ENCODE results near the gene FANCB.
A peak's percentile ranks its signal among the peaks of the same experiment; 100 is the strongest.

The FANCB gene

DNA sequence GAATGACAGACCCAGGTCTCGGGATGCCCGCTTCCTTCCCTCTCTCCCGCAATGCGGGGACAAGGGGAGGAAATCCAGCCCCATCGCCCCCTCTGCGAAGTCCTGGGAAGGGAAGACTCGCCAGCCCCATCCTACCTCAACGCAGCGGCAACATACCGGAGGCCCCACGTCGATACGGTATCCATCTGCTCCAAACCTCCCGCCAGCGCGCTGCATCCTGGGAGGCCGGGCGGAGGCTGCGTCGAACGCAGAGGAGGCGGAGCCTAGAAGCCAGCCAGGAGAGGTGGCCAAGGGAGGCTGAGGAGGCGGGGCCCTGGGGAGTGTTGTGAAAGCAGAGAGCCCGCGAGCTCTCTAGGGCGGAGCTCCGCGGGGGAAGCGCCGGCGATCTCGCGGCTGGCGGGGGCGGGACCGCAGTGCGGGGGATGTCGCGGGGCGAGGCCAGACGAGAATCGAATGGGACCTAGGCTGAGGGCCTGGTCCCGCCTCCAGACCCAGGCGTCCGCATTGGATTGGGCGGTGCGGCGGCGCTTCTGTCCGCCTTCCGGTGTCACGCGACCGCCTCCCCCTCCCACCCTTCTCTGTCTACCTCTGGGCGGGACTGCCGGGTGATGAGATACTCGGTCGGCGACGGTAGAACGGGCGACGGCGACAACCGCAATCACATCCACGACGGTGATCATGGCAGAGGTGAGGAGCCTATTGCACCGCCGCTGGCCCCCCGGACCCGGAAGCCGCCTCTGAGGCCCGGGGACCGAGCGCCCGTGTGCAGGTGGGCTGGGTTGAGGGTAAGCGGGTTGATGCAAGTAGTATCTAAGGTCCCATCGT, at the start of gene FANCB, which contains the start of gene MOSPD2:
Gene FANCB, minus strand, starts transcription at position 219 of the 825 bp plus-strand sequence. CDS start 7,559 bp downstream, outside the sequence.
Gene MOSPD2, plus strand, starts transcription at position 571 of the 825 bp plus-strand sequence. Its CDS starts 108 bp downstream, at position 679.
- peak; percentile 95 for DNase-seq

DNA sequence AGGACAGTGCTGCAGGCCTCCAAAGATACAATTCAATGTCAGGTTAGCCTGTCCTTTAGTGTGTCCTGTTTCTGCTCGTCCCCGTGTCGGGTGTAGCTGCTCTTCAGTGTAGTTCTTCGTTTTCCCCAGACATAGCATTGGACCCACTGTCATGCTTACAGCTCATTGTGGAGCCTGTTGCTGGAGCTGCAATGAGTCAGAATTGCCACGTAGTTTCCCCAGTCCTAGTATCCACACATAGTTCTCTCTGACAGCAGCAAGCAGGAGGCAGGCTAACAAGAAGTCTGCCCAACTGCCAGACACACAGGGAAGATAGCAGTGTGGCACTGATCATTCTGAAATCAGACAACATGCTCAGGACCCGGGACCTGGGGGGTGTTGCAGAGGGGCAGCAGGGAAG, 49.6 kb upstream of the FANCB start:
- no peak for DNase-seq

DNA sequence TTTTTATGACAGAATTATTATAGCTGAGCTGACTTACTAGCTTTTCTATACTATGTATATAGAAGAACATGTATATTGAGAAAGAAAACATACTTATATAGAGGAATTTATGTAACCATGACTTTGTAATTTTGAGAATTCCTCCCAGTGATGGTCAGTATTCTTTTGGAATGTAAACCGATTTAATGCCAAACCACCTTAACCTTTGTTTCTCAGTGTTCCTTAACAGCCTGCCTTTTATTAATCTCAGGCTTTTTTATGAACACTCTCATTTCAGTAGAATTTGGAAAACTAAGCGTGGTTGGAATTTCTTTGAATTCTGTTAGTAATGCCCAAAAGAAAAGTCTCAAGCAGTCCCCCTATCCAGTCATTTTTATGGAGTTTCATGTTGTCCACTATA, 47.3 kb upstream of the FANCB start:
- DNase-seq: no peak

DNA sequence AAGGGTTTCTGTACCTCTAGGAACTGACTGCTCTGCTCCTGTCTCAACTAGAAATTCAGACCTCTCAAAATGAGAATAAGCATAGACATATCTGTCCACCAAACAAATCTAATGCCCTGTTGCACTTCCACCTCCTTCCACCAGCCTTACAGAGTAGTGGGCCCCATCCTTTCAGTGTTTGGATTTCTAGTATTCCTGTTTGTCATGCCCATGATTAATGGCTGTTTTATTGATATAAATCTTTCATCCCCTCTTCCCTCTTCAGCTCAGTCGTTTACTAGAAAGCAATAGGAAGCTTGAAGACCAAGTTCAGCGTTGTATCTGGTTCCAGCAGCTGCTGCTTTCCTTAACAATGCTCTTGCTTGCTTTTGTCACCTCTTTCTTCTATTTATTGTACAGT, 46.5 kb upstream of the FANCB start:
- DNase-seq: no peak

DNA sequence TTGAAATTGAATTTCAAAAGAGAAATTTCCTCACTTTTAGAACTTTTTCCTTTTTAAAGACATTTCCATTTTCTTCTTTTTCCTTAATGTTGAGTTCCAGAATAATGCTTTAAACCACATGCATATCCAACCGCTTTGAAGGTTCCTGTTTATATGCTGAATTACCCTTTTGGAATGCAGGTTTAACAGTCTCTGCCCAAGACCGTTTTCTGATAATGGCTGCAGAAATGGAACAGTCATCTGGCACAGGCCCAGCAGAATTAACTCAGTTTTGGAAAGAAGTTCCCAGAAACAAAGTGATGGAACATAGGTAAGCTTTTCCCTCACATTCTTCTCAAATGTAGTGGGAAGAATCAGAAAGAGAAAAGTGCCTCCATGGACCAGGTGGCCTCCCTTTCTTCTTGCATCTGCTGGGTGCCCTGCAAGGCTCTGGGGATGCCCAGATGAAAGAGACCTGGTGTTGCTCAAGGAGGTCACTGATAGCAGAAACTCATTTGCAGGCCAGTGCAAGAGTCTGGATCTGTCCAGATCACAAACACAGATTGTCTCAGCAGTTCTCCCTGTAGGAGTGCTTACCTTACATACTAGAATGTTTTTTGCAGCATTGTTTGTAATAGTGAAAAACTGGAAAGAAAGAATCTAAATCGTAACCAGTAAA, 43.3 kb upstream of the FANCB start:
- DNase-seq: no peak

DNA sequence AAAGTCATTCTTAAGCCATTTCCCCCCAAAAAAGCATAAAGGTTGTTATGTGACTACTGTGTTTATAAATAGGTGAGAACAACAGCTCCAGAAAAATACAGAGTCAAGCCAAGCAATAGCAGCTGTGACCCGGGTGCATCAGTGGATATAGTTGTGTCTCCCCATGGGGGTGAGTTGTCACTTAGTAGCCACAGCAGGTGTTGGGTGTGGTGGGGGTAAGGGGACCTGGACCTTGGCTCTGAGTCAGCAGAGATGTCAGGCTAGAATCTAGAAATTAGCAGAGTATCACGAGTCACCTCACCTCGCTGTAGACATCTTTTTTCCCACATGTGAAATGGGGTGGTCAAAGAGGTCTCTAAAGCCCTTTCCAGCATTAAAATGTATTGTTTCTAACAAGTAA, 42.7 kb upstream of the FANCB start:
- no peak for DNase-seq

DNA sequence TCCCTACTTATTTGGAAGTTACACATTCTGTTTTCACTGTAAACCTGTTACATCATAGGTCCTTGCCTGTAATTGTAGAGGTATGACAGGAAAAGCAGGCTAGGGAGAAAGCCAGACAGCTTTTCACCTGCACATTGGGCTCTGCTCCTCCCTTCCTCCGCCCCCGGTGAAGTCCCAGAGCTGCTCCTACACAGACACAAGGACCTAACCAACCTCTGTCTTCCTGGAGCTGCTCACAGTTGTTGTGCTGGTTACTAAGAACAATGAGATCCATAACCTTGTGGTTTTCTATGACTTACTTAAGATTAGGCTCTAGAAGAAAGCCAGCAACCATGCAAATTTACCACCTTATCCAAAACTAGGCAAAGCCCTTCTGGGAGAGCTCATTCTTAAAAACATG, 40.4 kb upstream of the FANCB start:
- no peak for DNase-seq

DNA sequence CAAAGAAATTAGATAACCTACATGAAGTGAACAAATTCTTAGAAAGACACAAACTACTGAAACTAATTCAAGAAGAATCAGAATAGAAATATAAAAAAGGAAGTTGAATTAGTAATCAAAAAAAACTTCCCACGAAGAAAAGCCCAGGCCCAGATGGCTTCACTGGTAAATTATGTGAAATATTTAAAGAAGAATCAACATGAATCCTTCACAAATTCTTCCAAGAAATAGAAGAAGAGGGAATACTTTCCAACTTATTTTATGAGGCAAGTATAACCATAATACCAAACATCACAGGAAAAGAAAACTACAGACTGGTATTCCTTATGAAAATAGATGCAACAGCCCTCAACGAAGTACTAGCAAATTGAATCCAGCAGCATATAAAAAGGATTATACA, 31.0 kb upstream of the FANCB start:
- DNase-seq: no peak

DNA sequence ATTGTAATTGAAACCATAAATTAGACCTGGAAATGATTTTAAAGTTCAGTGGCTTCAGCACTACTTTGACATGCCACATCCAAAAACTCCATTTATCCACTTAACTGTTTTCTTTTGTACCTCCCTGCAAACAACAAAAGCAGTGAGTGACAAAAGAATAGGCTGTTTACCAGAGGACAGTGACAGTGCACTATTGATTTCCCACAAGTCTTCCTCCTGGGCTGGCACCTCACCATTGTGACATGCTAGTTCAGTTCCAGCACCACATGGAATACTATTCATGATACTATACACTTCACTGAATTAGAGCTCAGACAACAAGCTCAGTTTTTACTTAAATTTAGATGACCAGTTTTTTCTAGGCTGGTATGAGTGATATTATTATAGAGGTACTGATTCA, 29.7 kb upstream of the FANCB start:
- DNase-seq: no peak

DNA sequence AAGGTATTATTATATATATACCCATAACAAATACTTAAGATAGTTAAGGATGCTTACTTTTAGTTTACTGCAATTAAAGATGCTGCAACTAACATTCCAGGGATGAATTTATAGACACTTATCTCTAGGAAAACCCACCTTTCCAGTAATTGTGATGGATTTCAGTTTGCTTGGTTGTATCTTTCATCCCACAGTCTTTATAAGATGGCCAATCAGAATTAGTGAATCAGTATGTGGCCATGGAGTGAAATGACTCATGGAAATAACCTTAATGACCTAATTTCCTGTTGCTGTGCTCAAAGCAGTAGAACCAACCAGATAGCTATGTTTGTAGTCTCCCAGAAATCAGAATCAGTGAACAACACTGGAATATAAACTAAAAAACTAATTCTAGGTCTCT, 26.7 kb upstream of the FANCB start:
- DNase-seq: peak; percentile 0

DNA sequence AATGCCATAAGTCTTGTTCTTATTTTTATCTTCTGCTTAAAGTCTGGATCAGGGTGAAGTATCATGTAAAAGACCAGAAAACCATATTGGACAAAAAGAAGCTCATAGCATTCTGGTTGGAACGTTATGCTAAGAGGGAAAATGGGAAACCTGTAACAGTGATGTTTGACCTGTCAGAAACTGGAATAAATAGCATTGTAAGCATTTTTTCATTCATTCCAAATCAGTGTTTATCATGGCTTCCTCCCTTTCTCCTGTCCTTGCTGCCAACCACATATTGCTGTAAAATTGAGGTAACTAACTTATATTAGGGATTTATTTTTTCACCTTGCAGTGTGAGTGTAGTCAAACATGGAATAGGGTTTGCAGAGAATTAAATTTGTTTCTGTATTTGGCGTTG, 24.2 kb upstream of the FANCB start:
- no peak for DNase-seq

DNA sequence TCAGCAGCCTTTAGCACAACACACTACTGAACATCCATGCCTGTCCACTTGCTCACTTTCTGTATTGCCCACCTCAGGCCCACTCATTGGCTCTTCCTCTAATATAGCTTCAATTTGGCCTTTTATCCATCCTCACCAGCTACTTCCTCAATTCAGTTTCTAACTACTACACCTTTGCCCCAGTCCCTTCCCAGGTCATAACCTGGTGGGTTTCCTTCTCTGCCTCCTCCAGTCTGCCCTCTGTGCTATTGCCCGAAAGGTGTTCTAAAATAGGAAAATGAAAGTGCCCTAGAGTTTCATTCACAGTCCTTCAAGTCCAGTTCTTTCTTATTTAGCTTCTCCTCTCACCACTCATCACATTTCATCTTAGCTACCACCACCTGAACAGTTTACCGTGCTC, 23.4 kb upstream of the FANCB start:
- DNase-seq: no peak

DNA sequence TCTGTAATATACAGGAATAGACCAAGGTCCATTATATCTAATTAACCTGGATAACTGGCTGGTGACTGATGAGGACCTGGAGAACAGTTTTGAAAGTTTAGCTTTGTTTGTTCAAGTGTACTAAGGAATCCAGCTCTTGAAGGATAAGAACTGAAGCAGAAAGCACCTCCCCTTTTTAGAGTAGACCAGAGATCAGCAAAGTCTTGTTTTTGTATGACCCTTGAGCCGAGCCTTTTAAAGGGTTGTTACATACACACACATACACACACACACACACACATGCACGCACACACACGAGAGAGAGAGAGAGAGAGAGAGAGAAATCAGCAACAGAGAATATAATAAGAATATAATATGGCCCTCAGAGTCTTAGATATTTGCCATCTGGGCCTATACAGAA, 13.4 kb upstream of the FANCB start:
- DNase-seq: no peak

DNA sequence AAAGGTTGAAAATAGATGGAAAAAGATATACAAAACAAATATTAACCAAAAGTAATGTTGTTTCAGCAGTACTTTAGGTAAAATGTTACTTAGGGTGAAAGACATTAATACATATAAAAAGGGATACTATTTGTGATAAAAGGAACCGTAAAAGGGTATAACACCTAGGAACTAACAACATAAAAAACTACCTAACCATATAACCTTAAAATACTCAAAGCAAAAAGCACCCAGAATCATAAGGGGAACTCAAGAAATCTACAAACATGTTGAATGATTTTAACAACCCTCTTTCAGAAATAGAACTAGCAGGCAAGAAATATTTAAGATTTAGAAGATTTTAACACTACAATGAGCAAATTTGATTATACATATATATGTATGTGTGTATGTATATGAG, 11.8 kb upstream of the FANCB start:
- no peak for DNase-seq

DNA sequence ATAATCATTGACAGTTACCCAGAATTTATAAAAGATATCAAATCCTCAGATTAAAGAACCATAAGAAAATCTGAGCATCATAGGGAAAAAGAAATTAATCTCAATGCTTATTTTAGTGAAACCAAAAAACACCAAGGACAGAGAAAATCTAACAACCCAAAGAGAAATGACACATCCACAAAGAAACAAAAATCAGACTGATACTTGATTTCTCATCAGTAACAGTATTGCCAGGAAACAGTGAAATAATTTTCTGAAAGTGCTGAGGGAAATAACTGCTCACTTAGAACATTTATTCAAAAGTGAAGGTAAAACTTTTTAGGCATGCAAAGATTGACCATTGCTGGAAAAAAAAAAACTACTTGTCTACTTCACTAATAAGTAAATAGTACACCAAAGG, 11.0 kb upstream of the FANCB start:
- no peak for DNase-seq

DNA sequence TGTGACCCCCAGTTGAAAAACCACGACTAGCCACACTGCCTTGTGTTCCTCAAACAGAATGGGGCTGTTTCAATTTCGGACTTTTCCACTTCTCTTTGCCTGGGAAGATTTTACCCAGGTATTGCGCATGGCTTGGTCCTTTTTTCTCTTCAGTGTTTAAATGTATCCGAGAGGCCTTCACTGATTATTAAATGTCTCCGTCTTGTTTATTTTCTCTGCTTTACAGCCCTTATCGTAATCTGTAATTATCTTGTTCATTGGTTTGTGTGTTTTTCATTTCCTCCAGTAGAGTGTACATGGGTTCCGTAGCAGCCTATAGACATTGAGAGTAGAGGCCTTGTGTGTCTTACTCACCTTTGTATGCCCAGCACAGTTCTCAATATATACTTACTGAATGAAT, 2.8 kb upstream of the FANCB start:
- no peak for DNase-seq

DNA sequence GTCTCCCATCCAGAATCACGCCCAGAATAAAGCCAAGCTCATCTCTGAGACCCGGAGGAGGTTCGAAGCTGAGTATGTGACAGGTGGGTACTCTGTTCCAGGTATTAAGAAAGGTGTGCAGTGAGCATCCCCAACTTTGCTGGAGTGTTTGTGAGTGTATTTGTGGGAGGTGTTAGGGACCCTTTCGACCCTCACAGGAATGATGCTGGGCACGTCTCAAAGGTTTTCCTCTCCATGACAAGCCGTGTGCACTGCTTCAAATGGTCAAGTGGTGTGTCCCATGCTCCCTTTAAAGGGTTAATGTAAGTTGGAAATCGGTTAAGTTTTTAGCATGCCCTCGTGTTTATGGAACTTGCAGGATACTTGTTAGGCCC, 794 bp upstream of the FANCB start:
- DNase-seq: no peak

DNA sequence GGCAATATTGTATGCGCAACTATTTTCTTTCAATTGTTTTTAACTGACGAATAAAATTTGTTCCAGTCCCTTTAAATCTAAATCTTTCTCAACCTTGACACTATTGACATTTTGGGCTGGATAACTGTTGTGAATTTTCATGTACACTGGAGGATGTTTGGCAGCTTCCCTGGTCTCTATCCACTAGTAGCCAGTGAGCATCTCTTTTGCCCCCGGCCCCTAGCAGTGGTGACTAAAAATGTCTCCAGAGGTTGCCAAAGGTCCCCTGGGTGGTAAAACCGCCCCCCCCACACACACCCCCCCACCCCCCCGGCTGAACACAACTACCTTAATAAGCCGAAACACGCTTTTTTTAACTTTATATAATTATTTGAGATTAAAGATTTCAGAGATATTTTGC, 514 bp downstream of the FANCB start:
- DNase-seq: no peak

DNA sequence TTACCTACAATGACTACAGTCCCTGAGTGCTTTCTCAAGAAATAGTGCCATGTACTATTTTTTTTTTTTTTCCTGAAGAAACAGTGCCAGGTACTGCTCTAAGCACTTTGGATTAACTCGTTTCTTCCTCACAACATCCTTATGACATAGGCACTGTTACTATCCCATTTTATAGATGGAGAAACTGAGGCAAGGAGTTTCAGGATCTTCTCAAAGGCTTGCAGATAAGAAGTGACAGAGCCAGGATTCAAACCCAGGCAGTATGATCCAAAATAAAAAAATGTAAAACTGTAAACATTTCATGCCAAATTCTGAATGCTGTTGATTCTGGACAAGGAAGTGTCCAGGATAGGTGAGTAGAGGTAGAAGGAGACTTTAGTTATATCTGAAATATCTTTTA, 1.1 kb downstream of the FANCB start:
- no peak for DNase-seq

DNA sequence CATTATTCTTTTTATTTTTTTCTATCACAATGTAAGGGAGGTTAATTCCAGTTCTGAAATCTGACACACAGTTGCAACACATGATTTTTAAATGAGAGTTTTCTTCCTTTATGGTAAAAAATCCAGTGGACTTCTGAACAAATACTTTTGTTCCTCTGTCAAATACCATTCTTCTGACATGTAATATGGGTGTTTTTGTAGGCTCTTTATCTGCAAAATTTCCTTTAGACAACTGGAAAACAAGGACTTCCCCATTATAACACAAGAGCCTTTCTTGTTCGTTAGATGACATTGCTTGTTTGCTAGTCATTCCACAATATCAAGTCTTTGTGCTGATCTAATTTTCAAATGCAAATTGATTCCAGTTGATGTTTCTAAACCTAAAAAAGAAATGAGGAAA, 7.7 kb downstream of the FANCB start:
- no peak for DNase-seq

DNA sequence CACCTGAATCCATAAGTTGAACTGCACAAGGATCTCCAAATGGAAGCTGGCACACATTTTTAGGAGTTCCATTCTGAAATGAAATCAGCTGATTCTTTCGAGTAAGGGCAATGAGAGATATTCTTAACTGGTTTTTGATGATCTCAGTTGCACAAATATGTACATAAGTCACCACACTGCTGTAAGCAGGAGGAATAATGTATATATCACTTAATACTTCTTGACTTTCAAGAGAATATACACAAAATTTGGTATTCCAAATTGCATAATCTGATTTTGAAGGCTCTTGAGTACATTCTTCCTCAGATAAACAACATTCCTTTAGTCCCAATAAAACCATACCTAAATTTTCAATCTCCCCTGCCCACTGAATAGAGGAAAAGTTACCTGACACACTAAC, 8.2 kb downstream of the FANCB start:
- no peak for DNase-seq

DNA sequence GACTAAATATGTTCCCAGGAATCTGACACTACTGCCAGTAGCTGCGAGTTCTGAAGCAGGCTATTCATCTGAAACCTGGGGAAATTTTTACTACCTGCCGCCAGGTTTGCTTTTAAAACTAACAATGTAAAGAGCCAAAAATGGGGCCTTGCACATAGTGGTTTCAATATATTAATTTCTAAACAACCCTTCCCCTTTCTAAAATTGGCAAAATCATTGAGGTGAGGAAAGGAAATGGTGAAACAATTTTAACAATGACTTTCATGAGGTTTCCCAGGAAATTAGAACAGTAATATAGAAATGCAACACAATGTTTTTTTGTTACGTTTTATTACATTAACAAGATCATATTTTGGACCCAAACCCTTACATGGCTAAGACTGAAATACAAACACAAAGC, 21.3 kb downstream of the FANCB start:
- DNase-seq: no peak

DNA sequence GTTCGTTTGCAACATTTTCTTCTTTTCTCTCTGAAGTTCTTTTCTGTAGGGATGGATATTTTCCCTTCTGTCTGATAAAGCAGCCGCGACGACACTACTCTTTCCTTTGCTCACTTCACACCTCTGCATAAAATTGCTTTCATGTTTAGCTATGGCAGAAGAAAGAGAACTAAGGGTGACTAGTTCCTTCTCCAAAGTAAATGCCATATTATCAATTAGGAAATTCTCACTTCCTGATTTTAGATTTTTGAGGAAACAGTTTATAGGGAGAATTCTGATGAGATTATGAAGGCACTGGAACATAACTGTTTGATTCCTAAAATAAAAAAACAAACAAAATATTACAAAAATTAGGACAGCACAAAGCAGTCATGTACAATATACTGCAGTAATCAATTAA, 29.2 kb downstream of the FANCB start:
- DNase-seq: no peak

DNA sequence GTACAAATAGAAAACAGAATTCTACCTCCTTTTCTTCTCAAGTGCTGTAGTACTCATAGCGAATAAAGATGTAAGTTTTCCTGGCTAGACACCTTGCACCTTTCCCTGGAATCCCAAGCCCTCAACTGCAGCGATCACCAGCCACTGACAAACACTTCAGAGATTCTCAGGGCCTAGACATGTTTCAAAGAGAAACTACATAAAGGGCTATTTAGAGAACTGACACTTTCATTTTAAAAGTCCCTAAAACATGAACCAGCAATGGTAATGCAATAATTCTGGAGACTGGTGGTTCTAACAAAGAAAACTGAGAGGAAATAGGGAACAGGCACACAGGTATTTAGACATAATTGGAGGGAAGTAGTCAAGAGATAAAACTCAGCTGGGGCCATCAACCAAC, 35.7 kb downstream of the FANCB start:
- DNase-seq: no peak

DNA sequence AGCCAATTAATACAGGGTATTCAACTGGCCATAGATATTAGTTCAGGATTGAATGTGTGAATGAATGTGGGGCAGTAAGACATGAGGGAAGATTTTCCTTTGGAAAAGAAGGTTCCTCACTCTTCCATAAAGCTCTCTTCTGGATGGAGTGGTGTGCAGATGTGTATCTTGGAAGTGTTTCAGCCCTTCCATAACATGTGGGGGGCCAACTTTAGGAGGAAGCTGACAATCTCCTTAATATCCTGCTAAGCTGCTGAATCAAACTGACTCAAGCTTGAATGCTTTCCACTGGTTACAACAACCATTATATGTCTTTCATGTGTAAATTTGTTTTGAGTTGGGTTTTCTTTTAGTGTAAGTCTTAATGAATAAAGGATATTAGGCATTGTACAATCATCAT, 40.3 kb downstream of the FANCB start:
- DNase-seq: no peak
